OCI-LY1 (cell line): ENCODE measurements around the gene GLIPR1L1.

Experiments used
- H2AFZ ChIP-seq: fragments of 200-600 bp; sonication (generic), shearing (Covaris generic); 2 replicates; pipeline ENCODE4 v1.6.0; 2014; ENCODE audit warnings: antibody characterized with exemption, mild to moderate bottlenecking, low read length
- H3F3A ChIP-seq: fragments of 200-600 bp; sonication (generic), shearing (Covaris generic); 2 replicates; pipeline ENCODE4 v1.6.0; 2014; ENCODE audit warnings: mild to moderate bottlenecking, antibody characterized with exemption, low read length, moderate library complexity; ENCODE audit not compliant: insufficient read depth
- H3K27ac ChIP-seq: fragments of 200-600 bp; sonication (generic); 2 replicates; pipeline ENCODE4 v1.5.1; 2014; ENCODE audit warnings: low read length, mixed run types, mild to moderate bottlenecking, low read depth; ENCODE audit not compliant: poor library complexity, severe bottlenecking
- H3K27me3 ChIP-seq: fragments of 200-600 bp; sonication (generic); 2 replicates; pipeline ENCODE4 v1.6.0; 2014; ENCODE audit warnings: antibody characterized with exemption, mild to moderate bottlenecking, low read length, moderate library complexity; ENCODE audit not compliant: insufficient read depth
- H3K36me3 ChIP-seq: fragments of 200-600 bp; sonication (generic); 2 replicates; pipeline ENCODE4 v1.6.1; 2014; ENCODE audit warnings: mild to moderate bottlenecking, antibody characterized with exemption, low read length, moderate library complexity, mixed read lengths; ENCODE audit not compliant: insufficient read depth
- H3K4me1 ChIP-seq: fragments of 200-600 bp; sonication (generic); 2 replicates; pipeline ENCODE4 v1.5.1; 2014; ENCODE audit warnings: mild to moderate bottlenecking, low read length, moderate library complexity; ENCODE audit not compliant: insufficient read depth, severe bottlenecking
- H3K4me2 ChIP-seq: fragments of 200-600 bp; sonication (generic), shearing (Covaris generic); 2 replicates; pipeline ENCODE4 v1.6.1; 2014; ENCODE audit warnings: low read length
- H3K4me3 ChIP-seq: fragments of 200-600 bp; sonication (generic); 2 replicates; pipeline ENCODE4 v1.5.1; 2014; ENCODE audit warnings: low read length, low read depth, mild to moderate bottlenecking, mixed read lengths; ENCODE audit not compliant: poor library complexity, severe bottlenecking
- H3K79me2 ChIP-seq: fragments of 200-600 bp; shearing (Covaris generic); 2 replicates; pipeline ENCODE4 v1.6.1; 2016; ENCODE audit warnings: mixed run types, low read length, mixed read lengths; ENCODE audit not compliant: insufficient read depth
- H3K9ac ChIP-seq: fragments of 200-600 bp; sonication (generic), shearing (Covaris generic); 2 replicates; pipeline ENCODE4 v1.6.1; 2014; ENCODE audit warnings: mild to moderate bottlenecking, low read length, mixed read lengths
- H3K9me2 ChIP-seq: fragments of 200-600 bp; sonication (generic), shearing (Covaris generic); 2 replicates; pipeline ENCODE4 v1.6.1; 2014; ENCODE audit warnings: low read depth, mild to moderate bottlenecking, low read length, mixed read lengths
- H3K9me3 ChIP-seq: fragments of 200-600 bp; shearing (Covaris generic); 2 replicates; pipeline ENCODE4 v1.6.1; 2014; ENCODE audit warnings: low read length, mixed read lengths
- H4K20me1 ChIP-seq: fragments of 200-600 bp; sonication (generic), shearing (Covaris generic); 2 replicates; pipeline ENCODE4 v1.6.0; 2016; ENCODE audit warnings: mild to moderate bottlenecking, low read length; ENCODE audit not compliant: insufficient read depth
- CTCF ChIP-seq: fragments of 200-600 bp; sonication (generic), shearing (Covaris generic); IDR thresholded peaks from 2 replicates; pipeline ENCODE4 v1.5.1; 2017; ENCODE audit warnings: mild to moderate bottlenecking, antibody characterized with exemption, low read length, moderate library complexity, mixed read lengths
- EZH2 ChIP-seq: fragments of 200-600 bp; sonication (generic), shearing (Covaris generic); IDR thresholded peaks from 2 replicates; pipeline ENCODE4 v1.8.0; 2017; ENCODE audit warnings: borderline replicate concordance, mixed run types, mild to moderate bottlenecking, antibody characterized with exemption, low read length, moderate library complexity, mixed read lengths

Gene GLIPR1L1

GRCh38 chr12:75404231-75404630 is 69.8 kb downstream of the GLIPR1L1 start:
- Histone ChIP-seq H3K27me3 (no peaks in the 10 kb centered on the region; the same call in 1 of the 2 replicates), H3K27ac (no peak overlapping the region), H3F3A (no peaks in the 10 kb centered on the region; the same call in 1 of the 2 replicates), H3K9me2 (no peaks in the 10 kb centered on the region), H3K4me2 (no peak overlapping the region), H3K4me3 (no peak overlapping the region), H3K9ac (no peak overlapping the region), H4K20me1 (no peaks in the 10 kb centered on the region), H3K9me3 (no peaks in the 10 kb centered on the region), H2AFZ (no peak overlapping the region), H3K79me2 (no peaks in the 10 kb centered on the region), H3K36me3 (no peaks in the 10 kb centered on the region), H3K4me1 (no peaks in the 10 kb centered on the region)
- TF ChIP-seq CTCF = no peak
- no peak for TF ChIP-seq EZH2

GRCh38 chr12:75407683-75408082 is 73.2 kb downstream of the GLIPR1L1 start:
- no peaks in the 10 kb centered on the region for H4K20me1 ChIP-seq
- H3F3A ChIP-seq = no peaks in the 10 kb centered on the region
- H3K9me2 ChIP-seq = no peaks in the 10 kb centered on the region
- no peak overlapping the region for H3K27ac ChIP-seq
- H3K9ac ChIP-seq = no peak overlapping the region
- H3K4me2 ChIP-seq = no peak overlapping the region
- H3K79me2 ChIP-seq = no peaks in the 10 kb centered on the region
- no peaks in the 10 kb centered on the region; the same call in 1 of the 2 replicates for H3K27me3 ChIP-seq
- no peaks in the 10 kb centered on the region for H3K9me3 ChIP-seq
- TF ChIP-seq CTCF (no peak), EZH2 (no peak)
- H2AFZ ChIP-seq = no peak overlapping the region
- H3K4me1 ChIP-seq = no peaks in the 10 kb centered on the region
- H3K4me3 ChIP-seq = no peak overlapping the region
- H3K36me3 ChIP-seq = no peaks in the 10 kb centered on the region

GRCh38 chr12:75409830-75410229 is 75.4 kb downstream of the GLIPR1L1 start:
- Histone ChIP-seq H3K36me3 (no peaks in the 10 kb centered on the region), H4K20me1 (no peaks in the 10 kb centered on the region), H3K9ac (no peak overlapping the region), H3K4me2 (no peak overlapping the region), H3K4me3 (no peak overlapping the region), H3K27ac (no peak overlapping the region), H3K27me3 (no peaks in the 10 kb centered on the region; the same call in 1 of the 2 replicates), H3K4me1 (no peaks in the 10 kb centered on the region), H3K79me2 (no peaks in the 10 kb centered on the region), H3K9me2 (no peaks in the 10 kb centered on the region), H3F3A (no peaks in the 10 kb centered on the region), H2AFZ (no peak overlapping the region), H3K9me3 (no peaks in the 10 kb centered on the region)
- TF ChIP-seq CTCF (no peak), EZH2 (no peak)
